T-helper 2 cell treated with Interferon-gamma antibody and Interleukin-4, amounts not matched to agents 5 μg/mL and 100 μg/mL, for 36 hours (primary cell): ENCODE data around the gene INSC.
A peak's percentile ranks its signal among the peaks of the same experiment; 100 is the strongest.
"Not testable (repeated sequence)": the region's sequence is repeated elsewhere in the genome, so short reads cannot be mapped to it uniquely, and the experiment has no call there.

Experiments used
- DNase-seq: peaks from one replicate; pipeline ENCODE4 v3.0.0; 2021; ENCODE audit warnings: low spot score
- H3K27ac Mint-ChIP-seq: one replicate; pipeline ENCODE4 v1.8.0; 2021; ENCODE audit warnings: mild to moderate bottlenecking, mixed read lengths
- H3K27me3 Mint-ChIP-seq: one replicate; pipeline ENCODE4 v1.8.0; 2021; ENCODE audit warnings: low read depth, mixed read lengths
- H3K36me3 Mint-ChIP-seq: one replicate; pipeline ENCODE4 v1.8.0; 2021; ENCODE audit warnings: low read depth, mixed read lengths
- H3K4me1 Mint-ChIP-seq: one replicate; pipeline ENCODE4 v1.8.0; 2021; ENCODE audit warnings: low read depth, mixed read lengths
- H3K4me3 Mint-ChIP-seq: one replicate; pipeline ENCODE4 v1.8.0; 2022; ENCODE audit warnings: mild to moderate bottlenecking, moderate library complexity, mixed read lengths
- H3K9me3 Mint-ChIP-seq: one replicate; pipeline ENCODE4 v1.8.0; 2021; ENCODE audit warnings: mixed read lengths

The INSC gene

GRCh38 chr11:15114501-15115475, at the start of gene INSC:
Gene INSC, plus strand, starts transcription at chr11:15114923. Its CDS starts 34,252 bp downstream, at chr11:15149175.
- H3K4me1 Mint-ChIP-seq: peaks cover 20% of the 10 kb centered on the region
- no peaks in the 10 kb centered on the region for H3K9me3 Mint-ChIP-seq
- H3K4me3 Mint-ChIP-seq: no peak within 1 kb of the TSS
- DNase-seq: no peak
- no peaks in the 10 kb centered on the region for H3K36me3 Mint-ChIP-seq
- peaks cover 33% of the 10 kb centered on the region for H3K27me3 Mint-ChIP-seq
- H3K27ac Mint-ChIP-seq: no peak within 1 kb of the TSS

- H3K36me3 Mint-ChIP-seq, H3K4me3 Mint-ChIP-seq, DNase-seq, H3K9me3 Mint-ChIP-seq, H3K27ac Mint-ChIP-seq: not testable (repeated sequence)
- Mint-ChIP-seq H3K27me3 (peaks cover 22% of the 10 kb centered on the region), H3K4me1 (peaks cover 16% of the 10 kb centered on the region)
These were observed 45.0 kb upstream of the INSC start for GRCh38 chr11:15069751-15070150.

- H3K36me3 Mint-ChIP-seq: peaks cover 2% of the 10 kb centered on the region
- H3K9me3 Mint-ChIP-seq: peaks cover 8% of the 10 kb centered on the region
- H3K4me1 Mint-ChIP-seq: peaks cover 19% of the 10 kb centered on the region
- H3K27ac Mint-ChIP-seq: no peak overlapping the region
- peaks cover 26% of the 10 kb centered on the region for H3K27me3 Mint-ChIP-seq
- H3K4me3 Mint-ChIP-seq: no peak overlapping the region
- DNase-seq: no peak
These were observed 43.0 kb upstream of the INSC start for GRCh38 chr11:15071556-15072255.

GRCh38 chr11:15072551-15073143, 42.1 kb upstream of the INSC start:
- DNase-seq: no peak
- H3K27me3 Mint-ChIP-seq: peaks cover 27% of the 10 kb centered on the region
- H3K27ac Mint-ChIP-seq: no peak overlapping the region
- H3K4me3 Mint-ChIP-seq: peak overlapping the region; percentile 22
- H3K9me3 Mint-ChIP-seq: peaks cover 8% of the 10 kb centered on the region
- peaks cover 19% of the 10 kb centered on the region for H3K4me1 Mint-ChIP-seq
- peaks cover 2% of the 10 kb centered on the region for H3K36me3 Mint-ChIP-seq

GRCh38 chr11:15073361-15074205, 41.1 kb upstream of the INSC start, which contains the start of gene CALCB:
Gene CALCB, plus strand, starts transcription at chr11:15073593. Its CDS starts 1,126 bp downstream, at chr11:15074719.
- Mint-ChIP-seq H3K27me3 (peaks cover 35% of the 10 kb centered on the region), H3K9me3 (peaks cover 3% of the 10 kb centered on the region), H3K27ac (no peak within 1 kb of the TSS), H3K4me3 (peak within 1 kb of the TSS; percentile 77), H3K36me3 (peaks cover 1% of the 10 kb centered on the region), H3K4me1 (peaks cover 19% of the 10 kb centered on the region)
- DNase-seq: peak; percentile 24

GRCh38 chr11:15074206-15075161, 40.2 kb upstream of the INSC start:
- Mint-ChIP-seq H3K36me3 (no peaks in the 10 kb centered on the region), H3K4me3 (peak overlapping the region; percentile 77), H3K27ac (no peak overlapping the region), H3K4me1 (peaks cover 19% of the 10 kb centered on the region), H3K9me3 (no peaks in the 10 kb centered on the region), H3K27me3 (peaks cover 38% of the 10 kb centered on the region)
- DNase-seq: peak; percentile 81

GRCh38 chr11:15075162-15075526, 39.6 kb upstream of the INSC start:
- H3K4me3 Mint-ChIP-seq: no peak overlapping the region
- peaks cover 19% of the 10 kb centered on the region for H3K4me1 Mint-ChIP-seq
- no peaks in the 10 kb centered on the region for H3K9me3 Mint-ChIP-seq
- no peaks in the 10 kb centered on the region for H3K36me3 Mint-ChIP-seq
- H3K27ac Mint-ChIP-seq: no peak overlapping the region
- peaks cover 39% of the 10 kb centered on the region for H3K27me3 Mint-ChIP-seq
- DNase-seq: no peak

GRCh38 chr11:15091175-15091574, 23.5 kb upstream of the INSC start:
- H3K9me3 Mint-ChIP-seq: no peaks in the 10 kb centered on the region
- H3K27ac Mint-ChIP-seq: no peak overlapping the region
- no peaks in the 10 kb centered on the region for H3K4me1 Mint-ChIP-seq
- H3K4me3 Mint-ChIP-seq: no peak overlapping the region
- no peaks in the 10 kb centered on the region for H3K36me3 Mint-ChIP-seq
- H3K27me3 Mint-ChIP-seq: peaks cover 17% of the 10 kb centered on the region
- no peak for DNase-seq

GRCh38 chr11:15091625-15092024, 23.1 kb upstream of the INSC start:
- H3K27ac Mint-ChIP-seq: no peak overlapping the region

GRCh38 chr11:15093432-15093831, 21.3 kb upstream of the INSC start:
- Mint-ChIP-seq H3K27me3 (peaks cover 12% of the 10 kb centered on the region), H3K27ac (no peak overlapping the region), H3K9me3 (no peaks in the 10 kb centered on the region), H3K4me3 (no peak overlapping the region), H3K36me3 (no peaks in the 10 kb centered on the region), H3K4me1 (no peaks in the 10 kb centered on the region)
- no peak for DNase-seq

More at GRCh38 chr11:15091625-15092024, 23.1 kb upstream of the INSC start:
- no peak for DNase-seq
- H3K9me3 Mint-ChIP-seq: no peaks in the 10 kb centered on the region
- H3K4me3 Mint-ChIP-seq: no peak overlapping the region
- H3K36me3 Mint-ChIP-seq: no peaks in the 10 kb centered on the region
- peaks cover 14% of the 10 kb centered on the region for H3K27me3 Mint-ChIP-seq
- no peaks in the 10 kb centered on the region for H3K4me1 Mint-ChIP-seq

- Mint-ChIP-seq H3K4me1 (no peaks in the 10 kb centered on the region), H3K4me3 (no peak overlapping the region), H3K27ac (no peak overlapping the region), H3K9me3 (no peaks in the 10 kb centered on the region), H3K27me3 (peaks cover 18% of the 10 kb centered on the region), H3K36me3 (no peaks in the 10 kb centered on the region)
- DNase-seq: no peak
These were observed 18.9 kb upstream of the INSC start for GRCh38 chr11:15095736-15096228.

GRCh38 chr11:15097411-15097810, 17.3 kb upstream of the INSC start:
- Mint-ChIP-seq H3K4me3 (no peak overlapping the region), H3K27me3 (peaks cover 25% of the 10 kb centered on the region), H3K36me3 (no peaks in the 10 kb centered on the region), H3K9me3 (no peaks in the 10 kb centered on the region), H3K4me1 (no peaks in the 10 kb centered on the region), H3K27ac (no peak overlapping the region)
- DNase-seq: no peak
